Fibroblast of lung (primary cell): Measurements from ENCODE around the gene NT5DC3.

Source experiments
- EZH2 ChIP-seq: IDR thresholded peaks from 2 replicates; pipeline ENCODE4 v1.5.1; 2012; ENCODE audit warnings: low read length, control low read depth, mild to moderate bottlenecking; ENCODE audit errors: missing control alignments
- TF ChIP-seq, protein P1 (sequence below), 2 donors: IDR thresholded peaks in 1 of 2; conservative IDR thresholded peaks in 1 of 2; 1 replicate in 1 of 2; 2 replicates in 1 of 2; pipeline ENCODE4 v1.5.1; 2011 to 2012; ENCODE audit warnings: low read length in 2 of 2, control low read depth in 1 of 2, inconsistent platforms in 1 of 2, low read depth in 1 of 2, mild to moderate bottlenecking in 1 of 2

DNA sequence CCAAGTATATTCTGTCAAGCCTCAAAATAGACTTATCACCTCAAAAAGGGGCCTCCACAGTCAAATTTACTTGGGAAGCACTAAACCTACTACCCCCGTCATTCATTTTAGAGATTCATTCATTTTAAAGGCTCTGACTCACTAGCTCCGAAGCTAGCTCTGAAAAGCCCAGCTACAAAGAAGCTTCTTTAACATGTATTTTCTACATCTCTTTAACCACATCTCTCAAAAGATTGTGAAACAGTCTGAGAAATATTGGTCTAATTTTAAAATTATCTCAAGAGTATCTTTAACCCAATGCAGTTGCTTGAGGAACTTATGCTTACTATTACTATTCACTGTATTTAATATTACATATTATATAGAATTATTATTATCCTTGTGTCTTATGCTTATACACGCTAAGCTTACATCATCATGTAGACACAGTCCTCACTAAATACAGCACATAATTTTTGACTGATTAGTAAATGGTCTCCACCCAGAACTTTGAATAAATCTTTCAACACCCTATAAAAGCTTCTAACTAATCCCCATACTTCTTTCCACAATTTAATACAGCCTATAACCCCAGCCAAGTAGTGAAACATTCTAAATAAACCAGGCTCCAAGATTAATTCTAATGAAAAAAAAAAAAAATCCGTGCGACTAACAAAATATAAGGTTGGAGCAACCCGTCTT lies 7.8 kb downstream of the NT5DC3 start:
- TF ChIP-seq, protein P1, sequence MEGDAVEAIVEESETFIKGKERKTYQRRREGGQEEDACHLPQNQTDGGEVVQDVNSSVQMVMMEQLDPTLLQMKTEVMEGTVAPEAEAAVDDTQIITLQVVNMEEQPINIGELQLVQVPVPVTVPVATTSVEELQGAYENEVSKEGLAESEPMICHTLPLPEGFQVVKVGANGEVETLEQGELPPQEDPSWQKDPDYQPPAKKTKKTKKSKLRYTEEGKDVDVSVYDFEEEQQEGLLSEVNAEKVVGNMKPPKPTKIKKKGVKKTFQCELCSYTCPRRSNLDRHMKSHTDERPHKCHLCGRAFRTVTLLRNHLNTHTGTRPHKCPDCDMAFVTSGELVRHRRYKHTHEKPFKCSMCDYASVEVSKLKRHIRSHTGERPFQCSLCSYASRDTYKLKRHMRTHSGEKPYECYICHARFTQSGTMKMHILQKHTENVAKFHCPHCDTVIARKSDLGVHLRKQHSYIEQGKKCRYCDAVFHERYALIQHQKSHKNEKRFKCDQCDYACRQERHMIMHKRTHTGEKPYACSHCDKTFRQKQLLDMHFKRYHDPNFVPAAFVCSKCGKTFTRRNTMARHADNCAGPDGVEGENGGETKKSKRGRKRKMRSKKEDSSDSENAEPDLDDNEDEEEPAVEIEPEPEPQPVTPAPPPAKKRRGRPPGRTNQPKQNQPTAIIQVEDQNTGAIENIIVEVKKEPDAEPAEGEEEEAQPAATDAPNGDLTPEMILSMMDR (conservative IDR thresholded peaks at IDR 0.05 in 1 of 2, IDR thresholded peaks at IDR 0.05 in 1 of 2; ENCODE audit: low read depth in 1 of 2, low read length in 2 of 2) = no peak
- TF ChIP-seq EZH2 = no peak
